Hypothalamus (tissue), 51 donors: ENCODE results near the gene ME1.
"Not testable (repeated sequence)": the region's sequence is repeated elsewhere in the genome, so short reads cannot be mapped to it uniquely, and the experiment has no call there.

ENCODE experiments used
- DNase-seq, 51 donors: peaks; one replicate each; lab custom pipeline; 2025; lab: John Stamatoyannopoulos, UW

The ME1 gene

GRCh38 chr6:83359638-83360037 lies 71.2 kb downstream of the ME1 start:
- DNase-seq, result no peak

- no peak for DNase-seq
Measured at GRCh38 chr6:83354747-83355146, 76.1 kb downstream of the ME1 start.

GRCh38 chr6:83352424-83353061 lies 78.3 kb downstream of the ME1 start:
- no peak for DNase-seq

GRCh38 chr6:83343121-83343520 lies 87.7 kb downstream of the ME1 start:
- no peak for DNase-seq

GRCh38 chr6:83341765-83342164 lies 89.1 kb downstream of the ME1 start:
- DNase-seq, result no peak

- not testable (repeated sequence) for DNase-seq
Measured at GRCh38 chr6:83333916-83334315, 96.9 kb downstream of the ME1 start.

GRCh38 chr6:83333500-83333899 lies 97.4 kb downstream of the ME1 start:
- no peak for DNase-seq

GRCh38 chr6:83314693-83315092 lies 116.2 kb downstream of the ME1 start:
- DNase-seq, result no peak

- DNase-seq, result no peak
Measured at GRCh38 chr6:83313882-83314281, 117.0 kb downstream of the ME1 start.

- DNase-seq, result no peak
Measured at GRCh38 chr6:83311231-83311630, 119.6 kb downstream of the ME1 start.

- DNase-seq, result no peak
Measured at GRCh38 chr6:83310046-83310445, 120.8 kb downstream of the ME1 start.

- no peak for DNase-seq
Measured at GRCh38 chr6:83309344-83309743, 121.5 kb downstream of the ME1 start.

GRCh38 chr6:83308833-83309232 lies 122.0 kb downstream of the ME1 start:
- no peak for DNase-seq

GRCh38 chr6:83307849-83308248 lies 123.0 kb downstream of the ME1 start:
- no peak for DNase-seq

- DNase-seq, result no peak
Measured at GRCh38 chr6:83303426-83303825, 127.4 kb downstream of the ME1 start.

GRCh38 chr6:83294676-83295075 lies 136.2 kb downstream of the ME1 start:
- no peak for DNase-seq

GRCh38 chr6:83292900-83293843 lies 137.7 kb downstream of the ME1 start:
- DNase-seq, result no peak

- not testable (repeated sequence) for DNase-seq
Measured at GRCh38 chr6:83287298-83287697, 143.6 kb downstream of the ME1 start.

- DNase-seq, result no peak
Measured at GRCh38 chr6:83285917-83286316, 144.9 kb downstream of the ME1 start.

- DNase-seq, result no peak
Measured at GRCh38 chr6:83273596-83273995, 157.3 kb downstream of the ME1 start.

- no peak for DNase-seq
Measured at GRCh38 chr6:83270971-83271719, 159.7 kb downstream of the ME1 start.
